Smooth muscle cell (in vitro differentiated cells): ENCODE measurements around the gene GRAMD2B. TPM values are rescaled to one million over a fixed set of nuclear protein-coding genes. Genes with fewer than 3 reads are reported as not detected.

ENCODE experiments used
- DNase-seq: peaks from one replicate; lab custom pipeline; 2025; ENCODE audit not compliant: unreplicated experiment; lab: John Stamatoyannopoulos, UW
- H2AFZ ChIP-seq: fragments of 200-600 bp; sonication (generic); 2 replicates; pipeline ENCODE4 v1.6.0; 2016; ENCODE audit warnings: antibody characterized with exemption, low read depth, mild to moderate bottlenecking
- H3F3A ChIP-seq: fragments of 200-600 bp; sonication (generic); 2 replicates; pipeline ENCODE4 v1.6.0; 2017; ENCODE audit warnings: antibody characterized with exemption, low read depth
- H3K27ac ChIP-seq: fragments of 200-600 bp; sonication (generic); 2 replicates; pipeline ENCODE4 v1.5.1; 2016; ENCODE audit warnings: low read depth, mild to moderate bottlenecking
- H3K27me3 ChIP-seq: fragments of 200-600 bp; sonication (generic); 2 replicates; pipeline ENCODE4 v1.6.1; 2016; ENCODE audit warnings: low read depth, mild to moderate bottlenecking
- H3K36me3 ChIP-seq: fragments of 200-600 bp; sonication (generic); 2 replicates; pipeline ENCODE4 v1.5.1; 2016; ENCODE audit warnings: low read depth
- H3K4me1 ChIP-seq: fragments of 200-600 bp; sonication (generic); 2 replicates; pipeline ENCODE4 v1.5.1; 2016; ENCODE audit warnings: low read depth
- H3K4me2 ChIP-seq: fragments of 200-600 bp; sonication (generic); 2 replicates; pipeline ENCODE4 v1.6.0; 2016; ENCODE audit warnings: mild to moderate bottlenecking
- H3K4me3 ChIP-seq: fragments of 200-600 bp; sonication (generic); 2 replicates; pipeline ENCODE4 v1.5.1; 2016; ENCODE audit warnings: mild to moderate bottlenecking
- H3K79me2 ChIP-seq: fragments of 200-600 bp; sonication (generic); 2 replicates; pipeline ENCODE4 v1.6.0; 2016; ENCODE audit warnings: low read depth, mild to moderate bottlenecking
- H3K9ac ChIP-seq: fragments of 200-600 bp; sonication (generic); 2 replicates; pipeline ENCODE4 v1.6.0; 2016; ENCODE audit warnings: low read depth
- H3K9me3 ChIP-seq: fragments of 200-600 bp; sonication (generic); replicated peaks from 2 replicates; pipeline ENCODE4 v1.5.1; 2016; ENCODE audit warnings: low read depth
- H4K20me1 ChIP-seq: fragments of 200-600 bp; sonication (generic); 2 replicates; pipeline ENCODE4 v1.6.0; 2016; ENCODE audit warnings: low read depth
- CTCF ChIP-seq: fragments of 200-600 bp; sonication (generic); IDR thresholded peaks from 2 replicates; pipeline ENCODE4 v1.5.1; 2017; ENCODE audit warnings: borderline replicate concordance, mild to moderate bottlenecking, antibody characterized with exemption; ENCODE audit not compliant: insufficient read depth, poor library complexity, severe bottlenecking
- WGBS: methylation state at CpG from one replicate; pipeline ENCODE4 v1.1.7; 2016; ENCODE audit warnings: low lambda C conversion rate; 5-methylcytosine and 5-hydroxymethylcytosine counted together
- polyA plus RNA-seq: library from polyadenylated mRNA; unstranded; fragments of >200 nt; fragmentation: Nextera tagmentation; extraction: Ambion mirVana; gene quantifications from 2 replicates; pipeline ENCODE4 v1.2.1, GENCODE V29; 2016
- total RNA-seq: library from RNA; depleted of rRNA; stranded (reverse); fragments of >200 nt; gene quantifications from 2 replicates; pipeline ENCODE4 v1.2.3, GENCODE V29; 2014

Gene GRAMD2B
- total and polyA plus RNA-seq, 2 experiments from 2014 or later = 8.7 to 27.3 TPM

GRCh38 chr5:126446498-126447224, 23.5 kb downstream of the GRAMD2B start:
- Histone ChIP-seq H3K27ac (peak overlapping the region; percentile 87), H3K36me3 (no peaks in the 10 kb centered on the region), H3K4me3 (no peak overlapping the region), H3K79me2 (no peaks in the 10 kb centered on the region), H3F3A (peaks cover 14% of the 10 kb centered on the region), H2AFZ (peak overlapping the region; percentile 14), H3K4me2 (peak overlapping the region; percentile 70), H4K20me1 (no peaks in the 10 kb centered on the region), H3K9ac (peak overlapping the region; percentile 85), H3K4me1 (peaks cover 20% of the 10 kb centered on the region), H3K9me3 (no peaks in the 10 kb centered on the region), H3K27me3 (no peaks in the 10 kb centered on the region)
- TF ChIP-seq CTCF = no peak
- no peak for DNase-seq
- 38% methylated on average over 9 of the region's 9 CpGs for WGBS

- no peak overlapping the region for H3K4me3 ChIP-seq
- no peaks in the 10 kb centered on the region for H3K36me3 ChIP-seq
- H3F3A ChIP-seq = peaks cover 14% of the 10 kb centered on the region
- no peak overlapping the region for H2AFZ ChIP-seq
- no peaks in the 10 kb centered on the region for H4K20me1 ChIP-seq
- 93% methylated on average over 8 of the region's 8 CpGs for WGBS
- no peaks in the 10 kb centered on the region for H3K79me2 ChIP-seq
- no peaks in the 10 kb centered on the region for H3K27me3 ChIP-seq
- peaks cover 20% of the 10 kb centered on the region for H3K4me1 ChIP-seq
- no peak overlapping the region for H3K4me2 ChIP-seq
- no peak overlapping the region for H3K9ac ChIP-seq
- no peak for DNase-seq
- no peak for TF ChIP-seq CTCF
- H3K9me3 ChIP-seq = no peaks in the 10 kb centered on the region
- H3K27ac ChIP-seq = peak overlapping the region; percentile 89
Observed at GRCh38 chr5:126448720-126449119, 25.5 kb downstream of the GRAMD2B start.

DNA sequence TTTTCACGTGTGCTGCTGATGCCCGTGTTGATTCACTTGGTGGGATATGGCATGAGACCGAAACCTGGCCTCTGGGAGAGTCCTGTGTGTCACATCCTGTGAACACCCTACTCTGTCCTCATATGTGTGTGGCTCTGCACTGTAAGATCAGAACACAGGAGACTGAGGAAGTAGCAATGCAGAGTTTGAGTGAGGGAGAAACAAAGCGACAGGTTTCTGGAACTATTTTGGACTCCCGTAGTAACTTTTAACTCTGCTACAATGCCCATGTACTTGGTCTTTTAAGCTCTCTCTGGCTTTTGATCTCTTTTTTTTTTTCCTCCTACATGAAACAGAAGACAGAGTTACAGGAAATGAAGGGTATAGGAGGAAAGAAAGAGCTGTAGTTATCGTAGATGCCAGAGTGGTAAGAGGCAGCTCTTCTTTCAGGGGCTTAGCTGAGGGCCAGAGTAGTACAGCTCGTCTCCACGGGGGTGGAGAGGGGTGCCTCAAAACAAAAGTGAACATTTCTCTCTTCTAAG, 26.6 kb downstream of the GRAMD2B start:
- Histone ChIP-seq H3K36me3 (no peaks in the 10 kb centered on the region), H3K4me1 (peaks cover 20% of the 10 kb centered on the region), H3K4me2 (peak overlapping the region; percentile 72), H3F3A (peaks cover 13% of the 10 kb centered on the region), H3K4me3 (no peak overlapping the region), H4K20me1 (no peaks in the 10 kb centered on the region), H3K9me3 (no peaks in the 10 kb centered on the region), H3K27ac (peak overlapping the region; percentile 89), H3K79me2 (peaks cover 4% of the 10 kb centered on the region), H3K27me3 (no peaks in the 10 kb centered on the region), H2AFZ (peak overlapping the region; percentile 75), H3K9ac (peak overlapping the region; percentile 72)
- TF ChIP-seq CTCF = no peak
- no peak for DNase-seq
- 47% methylated on average over 8 of the region's 8 CpGs for WGBS
